Left renal pelvis (tissue), 4 donors: Measurements from ENCODE around the gene PCIF1. TPM values are rescaled to one million over a fixed set of nuclear protein-coding genes. Genes with fewer than 3 reads are reported as not detected.
"Not testable (repeated sequence)": the region's sequence is repeated elsewhere in the genome, so short reads cannot be mapped to it uniquely, and the experiment has no call there.

ENCODE experiments used
- DNase-seq, 4 donors: peaks; one replicate each; pipeline ENCODE4 v3.0.0-alpha.2; 2013; ENCODE audit warnings: low read depth in 4 of 4, low spot score in 3 of 4
- polyA plus RNA-seq, 4 donors: library from polyadenylated mRNA; unstranded; fragments of 120-200 nt; gene quantifications; one replicate each; pipeline ENCODE4 v1.2.1, GENCODE V29; 2013; ENCODE audit not compliant: insufficient read length in 4 of 4

PCIF1 gene
- polyA plus RNA-seq, 4 donors, result 41.1 to 49.7 (median 43.7) TPM

DNA sequence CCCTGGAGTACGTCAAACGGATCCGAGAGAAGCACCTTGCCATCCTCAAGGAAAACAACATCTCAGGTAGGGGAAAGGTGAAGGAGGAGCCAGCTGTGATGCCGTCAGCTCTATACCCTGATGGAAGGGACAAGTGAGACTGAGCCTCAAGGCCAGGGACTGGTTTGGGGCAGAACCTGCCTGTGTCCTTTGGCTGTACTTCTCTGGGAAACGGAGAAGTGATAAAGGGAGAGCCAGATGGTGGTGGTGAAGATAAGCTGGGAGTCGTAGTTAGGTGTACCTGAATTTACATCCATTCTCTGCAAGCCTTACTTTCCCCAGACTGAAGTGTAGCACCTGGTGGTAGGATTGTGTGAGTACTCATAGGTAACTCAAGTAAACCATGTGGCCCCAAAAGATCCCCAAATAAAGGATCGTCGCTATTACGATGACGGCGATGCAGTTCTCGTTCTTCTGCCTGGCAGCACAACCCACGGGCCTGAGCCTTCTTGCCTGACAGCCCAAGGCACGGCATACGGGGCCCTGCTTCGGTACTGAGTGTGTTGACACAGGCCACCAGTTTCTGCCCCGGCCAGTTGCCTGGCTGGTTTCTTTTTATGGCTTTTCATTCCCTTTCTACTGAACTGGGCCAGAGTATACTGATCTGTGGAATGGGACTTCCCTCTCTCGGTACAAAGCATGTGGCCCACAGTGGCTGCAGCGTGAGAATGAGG is 10.6 kb downstream of the PCIF1 start:
- no peak for DNase-seq

DNA sequence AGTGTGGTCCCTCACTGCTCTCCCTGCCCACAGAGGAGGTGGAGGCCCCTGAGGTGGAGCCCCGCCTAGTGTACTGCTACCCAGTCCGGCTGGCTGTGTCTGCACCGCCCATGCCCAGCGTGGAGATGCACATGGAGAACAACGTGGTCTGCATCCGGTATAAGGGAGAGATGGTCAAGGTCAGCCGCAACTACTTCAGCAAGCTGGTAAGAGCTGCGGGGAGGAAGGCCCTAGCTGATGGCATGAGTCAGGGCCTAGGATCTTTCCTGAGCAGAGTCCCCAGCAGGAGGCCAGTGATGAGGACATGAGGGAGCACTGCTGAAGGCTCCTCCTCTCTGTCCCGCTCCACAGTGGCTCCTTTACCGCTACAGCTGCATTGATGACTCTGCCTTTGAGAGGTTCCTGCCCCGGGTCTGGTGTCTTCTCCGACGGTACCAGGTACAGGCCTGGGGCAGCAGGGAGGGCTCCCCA is 11.2 kb downstream of the PCIF1 start:
- DNase-seq, result no peak

DNA sequence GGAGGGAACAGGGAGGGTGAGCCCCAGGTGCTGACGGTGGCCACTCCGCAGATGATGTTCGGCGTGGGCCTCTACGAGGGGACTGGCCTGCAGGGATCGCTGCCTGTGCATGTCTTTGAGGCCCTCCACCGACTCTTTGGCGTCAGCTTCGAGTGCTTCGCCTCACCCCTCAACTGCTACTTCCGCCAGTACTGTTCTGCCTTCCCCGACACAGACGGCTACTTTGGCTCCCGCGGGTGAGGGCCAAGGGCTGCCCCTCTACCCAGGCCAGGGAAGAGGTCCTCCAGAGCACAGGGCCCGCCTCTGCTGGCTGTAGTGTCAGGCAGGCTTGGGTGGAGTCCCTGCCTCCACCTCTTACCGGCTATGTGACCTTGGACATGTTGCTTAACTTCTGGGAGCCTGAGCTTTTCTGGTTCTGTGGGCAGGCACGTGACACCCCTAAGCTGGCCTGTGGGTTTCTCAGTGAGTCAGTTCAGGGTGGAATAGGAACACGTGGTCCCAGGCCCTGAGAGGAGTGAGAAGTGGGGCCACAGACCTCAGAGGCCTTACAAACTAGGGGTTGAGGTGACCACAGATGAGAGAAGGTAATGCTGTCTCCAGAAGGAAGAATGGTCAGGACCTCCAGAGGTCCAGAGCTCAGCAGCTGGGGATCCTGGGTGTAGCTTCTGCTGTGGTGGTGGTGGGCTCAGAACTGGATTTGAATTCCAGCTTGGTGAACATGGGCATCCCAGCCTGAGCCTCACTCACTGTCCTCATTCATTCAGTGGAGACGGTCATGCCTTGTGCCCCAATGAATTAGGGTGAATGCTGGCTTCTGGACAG is 11.9 kb downstream of the PCIF1 start:
- no peak for DNase-seq

DNA sequence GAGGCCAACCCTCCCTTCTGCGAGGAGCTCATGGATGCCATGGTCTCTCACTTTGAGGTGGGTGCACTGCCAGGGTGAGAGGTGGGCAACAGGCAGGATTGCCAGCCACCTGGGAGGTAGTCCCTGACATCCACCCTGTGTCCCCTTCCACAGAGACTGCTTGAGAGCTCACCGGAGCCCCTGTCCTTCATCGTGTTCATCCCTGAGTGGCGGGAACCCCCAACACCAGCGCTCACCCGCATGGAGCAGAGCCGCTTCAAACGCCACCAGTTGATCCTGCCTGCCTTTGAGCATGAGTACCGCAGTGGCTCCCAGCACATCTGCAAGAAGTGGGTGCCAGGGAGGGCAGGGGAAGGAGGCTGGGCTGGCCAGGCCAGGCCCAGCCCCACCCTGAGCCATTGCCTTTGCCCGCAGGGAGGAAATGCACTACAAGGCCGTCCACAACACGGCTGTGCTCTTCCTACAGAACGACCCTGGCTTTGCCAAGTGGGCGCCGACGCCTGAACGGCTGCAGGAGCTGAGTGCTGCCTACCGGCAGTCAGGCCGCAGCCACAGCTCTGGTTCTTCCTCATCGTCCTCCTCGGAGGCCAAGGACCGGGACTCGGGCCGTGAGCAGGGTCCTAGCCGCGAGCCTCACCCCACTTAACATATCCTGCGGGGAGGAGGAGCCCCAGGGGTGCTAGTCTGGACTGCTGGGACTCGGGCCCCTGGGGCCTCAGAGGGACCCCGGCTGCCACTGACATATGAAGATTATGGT is 12.8 kb downstream of the PCIF1 start:
- no peak for DNase-seq

DNA sequence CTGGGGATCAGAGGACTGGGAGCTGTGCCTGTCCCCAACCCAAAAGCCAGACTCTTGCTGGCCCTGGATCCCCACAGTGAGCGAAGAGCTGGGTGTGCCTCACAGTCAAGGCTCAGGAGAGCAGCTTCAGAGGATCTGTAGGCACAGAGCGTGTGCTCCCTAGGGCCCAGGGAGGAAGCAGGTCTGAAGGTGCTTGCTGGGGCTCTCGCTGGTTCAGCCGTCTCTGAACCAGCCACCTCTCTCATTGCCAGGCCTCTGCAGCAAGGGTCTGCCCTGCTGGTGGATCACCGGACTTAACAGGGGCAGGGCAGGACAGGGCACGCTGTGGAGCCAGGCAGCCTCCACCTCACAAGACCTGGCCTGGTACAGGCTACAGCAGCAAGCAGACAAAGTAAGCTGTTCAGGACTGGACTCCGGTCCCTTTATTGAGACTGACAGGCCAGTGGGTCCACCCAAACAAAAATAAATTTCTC is 13.8 kb downstream of the PCIF1 start:
- DNase-seq, result no peak

DNA sequence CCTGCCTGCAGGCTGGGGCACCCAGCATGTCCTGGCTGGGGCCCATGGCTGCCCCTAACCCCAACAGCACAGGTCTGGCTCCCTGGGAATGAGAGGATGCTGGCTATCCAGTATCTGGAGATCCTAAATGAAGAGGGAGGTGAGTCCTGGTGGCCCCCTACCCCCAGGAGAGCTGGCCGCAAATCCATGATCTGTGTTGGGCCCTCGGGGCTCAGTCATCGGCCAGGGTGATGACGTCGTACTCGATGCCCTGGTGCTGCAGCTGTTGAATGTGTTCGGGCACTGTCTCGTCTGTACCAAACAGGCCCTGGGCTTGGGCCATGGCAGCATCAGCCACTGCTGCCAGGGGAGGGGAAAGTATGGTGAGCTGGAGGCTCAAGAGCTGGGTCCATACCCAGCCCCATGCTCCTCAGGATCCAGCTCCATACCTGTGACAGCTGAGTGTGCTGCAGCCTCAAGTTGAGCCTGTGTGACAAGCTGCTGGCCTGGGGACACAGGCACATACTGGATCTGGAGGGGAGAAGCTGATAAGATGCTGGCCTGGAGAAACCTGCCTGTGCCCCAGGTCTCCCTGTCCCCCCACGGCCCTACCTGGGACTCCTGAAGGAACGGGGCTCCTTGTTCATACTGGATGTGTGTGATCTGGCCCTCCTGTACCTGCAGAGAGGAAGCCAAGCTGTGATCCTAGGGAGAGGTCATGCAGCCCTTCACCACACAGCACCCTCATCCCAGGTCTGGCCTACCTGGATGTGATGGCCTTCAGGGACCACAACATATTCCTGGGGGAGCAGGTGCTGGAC is 14.5 kb downstream of the PCIF1 start:
- no peak for DNase-seq

DNA sequence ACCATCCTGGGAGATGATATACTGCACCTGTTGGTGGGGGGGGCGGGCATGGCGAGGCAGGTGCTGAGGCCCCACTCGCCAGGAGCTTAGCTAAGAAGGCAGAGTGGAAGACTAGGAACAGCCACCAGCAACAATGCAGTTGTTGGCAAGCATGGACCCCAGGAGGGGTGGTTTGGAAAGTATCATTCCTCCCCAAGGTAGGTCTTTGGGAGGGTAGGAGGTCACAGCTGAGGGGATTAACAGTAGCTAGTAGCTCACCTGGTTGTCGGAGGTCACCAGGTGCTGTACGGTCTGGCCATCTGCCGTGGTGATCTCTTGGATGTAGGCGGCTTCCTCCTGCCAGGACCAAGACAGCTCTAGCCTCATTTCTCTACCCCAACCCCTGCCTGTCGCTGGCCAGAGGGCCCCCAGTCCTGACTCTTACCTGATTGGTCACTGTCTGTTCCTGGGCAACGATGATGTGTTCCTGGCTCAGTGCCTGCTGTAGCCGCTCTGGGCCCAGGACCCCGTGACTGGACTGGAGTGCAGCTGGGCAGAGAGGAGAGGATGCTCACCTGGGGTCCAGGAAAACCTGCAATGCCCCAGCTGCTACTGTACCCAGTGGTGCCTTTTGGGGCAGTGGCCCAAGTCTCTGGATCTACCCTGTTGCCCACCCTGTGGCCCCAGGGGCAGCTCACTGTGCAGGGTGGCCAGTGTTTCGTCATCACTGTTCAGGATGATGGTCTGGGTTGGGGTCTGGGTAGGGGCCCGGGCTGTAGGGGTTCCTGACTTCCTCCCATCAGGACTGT is 15.3 kb downstream of the PCIF1 start:
- no peak for DNase-seq

DNA sequence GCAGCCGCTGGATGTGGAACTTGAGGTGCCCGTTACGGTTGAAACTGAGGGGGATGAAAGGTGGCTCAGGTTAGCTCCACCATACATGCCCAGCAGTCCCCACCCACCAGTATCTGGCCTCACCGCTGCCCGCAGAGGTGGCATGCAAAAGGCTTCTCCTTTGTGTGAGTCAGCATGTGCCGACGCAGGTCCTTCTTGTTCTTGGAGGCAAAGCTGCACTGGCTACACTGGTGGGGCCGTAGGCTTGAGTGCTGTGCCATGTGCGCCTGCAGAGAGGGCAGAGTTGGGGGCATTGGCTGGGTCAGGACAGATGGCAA is 15.8 kb downstream of the PCIF1 start:
- no peak for DNase-seq

DNA sequence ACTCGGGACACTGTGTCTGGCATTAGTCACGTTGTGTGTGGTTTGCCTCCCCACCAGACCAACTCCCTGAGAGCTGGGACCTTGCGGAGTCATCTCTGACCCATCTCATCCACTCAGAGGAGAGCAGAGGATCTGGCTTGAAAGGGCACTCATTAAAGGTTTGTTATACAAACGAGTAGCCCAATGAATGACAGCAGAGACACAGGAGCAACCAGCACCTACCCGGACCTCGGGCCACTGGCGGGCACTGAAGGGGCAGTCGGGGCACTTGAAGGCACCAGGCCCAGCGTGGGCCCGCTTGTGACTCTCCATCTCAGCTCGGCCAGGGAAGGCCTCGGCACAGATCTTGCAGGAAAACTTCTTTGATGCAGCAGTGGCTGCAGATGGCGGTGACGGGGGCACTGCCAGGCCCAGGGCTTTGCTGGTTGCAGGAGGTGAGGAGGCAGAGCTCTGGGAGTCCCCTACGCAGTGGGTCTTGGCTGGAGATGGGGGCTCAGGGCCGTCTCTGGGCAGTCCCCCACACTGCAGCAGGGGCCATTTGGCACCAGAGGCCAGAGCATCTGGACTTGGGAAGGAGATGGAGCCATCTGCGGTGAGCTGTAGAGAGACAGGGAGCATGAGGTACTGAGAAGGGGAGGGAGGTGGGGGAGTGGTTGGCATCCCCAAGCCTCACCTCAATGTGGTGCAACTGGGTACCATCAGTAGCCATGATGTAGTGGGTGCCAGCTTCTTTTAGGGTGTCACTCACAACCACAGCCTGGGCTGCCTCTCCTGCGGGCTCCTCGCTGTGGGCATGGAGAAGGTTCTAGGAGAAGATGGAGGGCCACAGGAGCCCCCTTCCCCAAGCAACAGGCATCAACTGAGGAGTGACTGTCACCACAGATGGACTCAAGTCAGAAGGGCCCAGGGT is 17.7 kb downstream of the PCIF1 start:
- DNase-seq, result no peak

DNA sequence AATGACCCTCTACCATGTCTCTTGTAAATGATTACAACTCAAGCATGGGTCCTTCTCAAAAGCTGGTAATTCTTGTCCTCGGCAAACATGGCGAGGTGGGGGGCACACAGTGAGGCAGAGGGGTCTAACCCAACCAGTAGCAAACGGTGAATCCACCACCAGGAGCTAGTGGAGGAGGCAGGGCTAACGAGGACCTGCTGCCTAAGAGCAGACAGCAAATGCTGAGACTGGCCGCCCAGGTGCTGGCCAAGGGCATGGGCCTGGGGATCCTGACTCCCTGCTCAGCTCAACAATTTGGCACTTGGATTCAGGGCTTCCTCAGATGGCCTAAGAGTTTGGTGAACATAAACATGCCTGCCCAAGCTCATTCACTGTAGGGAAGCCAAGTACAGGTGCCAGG is 18.4 kb downstream of the PCIF1 start:
- no peak for DNase-seq

DNA sequence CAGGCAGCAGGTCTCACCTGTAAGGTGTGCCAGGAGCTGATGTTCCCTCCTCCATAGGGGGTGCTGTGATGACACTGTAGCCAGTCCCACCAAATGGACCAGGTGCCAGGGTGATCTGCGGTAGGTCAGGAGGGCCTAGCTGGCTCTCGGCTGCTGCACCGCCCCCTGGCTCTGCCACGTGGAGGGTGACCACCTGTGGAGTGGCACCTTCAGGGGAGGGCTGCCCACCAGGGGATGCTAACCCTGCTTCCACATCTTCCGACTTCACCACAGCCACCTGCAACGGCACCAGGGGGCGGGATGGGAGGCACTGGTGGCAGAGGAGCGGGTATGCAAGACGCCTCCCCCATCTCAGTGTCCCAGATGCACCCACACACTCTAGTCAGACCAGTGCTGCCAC is 19.2 kb downstream of the PCIF1 start:
- DNase-seq, result no peak

DNA sequence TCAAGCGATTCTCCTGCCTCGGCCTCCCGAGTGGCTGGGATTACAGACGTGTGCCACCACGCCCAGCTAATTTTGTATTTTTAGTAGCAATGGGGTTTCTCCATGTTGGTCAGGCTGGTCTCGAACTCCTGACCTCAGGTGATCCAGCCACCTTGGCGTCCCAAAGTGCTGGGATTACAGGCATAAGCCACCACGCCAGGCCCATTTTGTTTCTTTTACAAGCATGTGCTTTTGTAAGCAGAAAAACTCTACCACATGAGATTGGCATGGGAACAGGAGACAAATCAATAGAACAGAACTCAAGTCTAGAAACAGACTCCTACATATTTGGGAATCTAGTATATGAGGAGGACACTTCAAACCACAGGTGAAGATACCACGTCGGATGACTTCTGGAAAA is 21.8 kb downstream of the PCIF1 start:
- not testable (repeated sequence) for DNase-seq

DNA sequence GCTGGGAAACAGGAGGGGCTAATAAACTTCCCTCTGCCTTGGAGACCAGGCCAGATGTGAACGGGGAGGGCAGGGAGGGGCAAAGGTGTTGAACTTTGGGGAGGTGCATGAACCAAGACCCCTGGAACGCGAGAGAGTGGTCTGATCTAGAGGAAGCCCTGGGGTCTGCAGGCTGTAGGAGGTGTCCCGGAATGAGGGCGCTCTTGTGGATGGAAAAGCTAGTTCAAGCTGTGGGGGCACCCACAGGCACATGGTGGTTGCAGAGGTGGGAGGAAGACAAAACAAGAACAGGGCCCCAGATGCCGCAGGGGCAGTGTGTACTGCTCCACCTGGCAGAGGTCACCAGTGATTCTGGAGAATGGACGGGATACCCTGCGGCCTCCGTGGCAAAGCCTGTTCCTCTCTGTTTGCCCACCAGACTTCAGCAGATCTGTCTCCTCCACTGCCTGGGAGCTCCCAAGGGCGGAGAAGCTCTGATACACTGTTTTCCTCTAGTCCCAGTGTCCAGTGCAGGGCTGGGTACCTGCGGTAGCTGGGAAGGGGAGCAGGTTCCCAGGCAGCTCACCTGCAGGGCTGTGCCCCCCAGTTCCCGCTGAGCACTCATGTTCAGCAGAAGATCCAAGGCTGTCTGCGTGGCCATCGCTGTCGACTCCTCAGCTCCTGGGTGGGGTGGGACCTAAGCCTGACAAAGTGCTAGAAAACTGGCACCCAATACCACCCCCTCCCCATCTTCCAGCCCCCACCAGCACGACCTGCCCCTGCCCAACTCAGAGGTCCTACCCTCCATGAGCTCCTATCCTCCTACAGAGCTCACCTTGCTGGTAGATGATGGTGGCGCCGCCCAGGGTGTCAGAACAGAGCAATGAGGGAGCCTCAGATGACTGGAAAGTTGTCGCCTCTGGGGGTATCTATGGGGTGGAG is 22.8 kb downstream of the PCIF1 start:
- DNase-seq, result no peak

DNA sequence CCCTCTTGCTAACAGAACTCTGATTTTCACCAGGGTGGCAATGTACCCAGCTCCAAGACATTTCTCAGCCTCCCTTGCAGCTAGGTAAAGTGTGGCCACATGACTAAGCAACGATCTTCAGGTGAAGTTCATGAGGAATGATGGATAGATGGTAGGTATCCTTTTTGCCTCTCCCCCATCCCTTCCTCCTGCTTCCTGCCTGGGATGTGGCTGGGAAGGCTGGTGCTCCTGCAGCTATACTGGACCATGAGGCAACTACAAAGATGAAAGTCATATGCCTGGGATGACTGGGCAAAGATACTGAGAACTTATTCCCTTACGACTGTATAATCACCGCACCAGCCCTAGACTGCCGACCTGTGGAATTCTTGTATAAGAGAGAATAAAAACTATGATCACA is 24.1 kb downstream of the PCIF1 start:
- DNase-seq, result no peak

DNA sequence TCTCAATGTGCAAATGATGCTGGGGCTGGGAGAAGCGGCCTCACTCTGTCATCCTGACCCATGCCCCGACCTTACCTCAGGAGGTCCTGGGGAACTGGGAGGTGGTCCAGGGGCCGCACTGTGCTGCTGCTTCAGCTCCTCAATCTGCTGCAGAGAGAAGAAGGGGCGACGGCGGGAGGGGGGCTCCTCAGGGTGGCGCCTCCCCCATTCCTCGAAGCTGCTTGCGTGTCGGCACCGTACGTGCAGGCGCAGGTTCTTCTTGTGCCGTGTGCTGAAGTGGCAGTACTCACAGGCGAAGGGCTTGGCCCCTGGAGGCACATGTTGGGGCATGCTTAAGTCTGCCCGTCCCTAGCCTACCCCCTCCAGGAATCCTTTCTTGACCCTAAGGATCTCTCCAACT is 24.6 kb downstream of the PCIF1 start:
- no peak for DNase-seq

DNA sequence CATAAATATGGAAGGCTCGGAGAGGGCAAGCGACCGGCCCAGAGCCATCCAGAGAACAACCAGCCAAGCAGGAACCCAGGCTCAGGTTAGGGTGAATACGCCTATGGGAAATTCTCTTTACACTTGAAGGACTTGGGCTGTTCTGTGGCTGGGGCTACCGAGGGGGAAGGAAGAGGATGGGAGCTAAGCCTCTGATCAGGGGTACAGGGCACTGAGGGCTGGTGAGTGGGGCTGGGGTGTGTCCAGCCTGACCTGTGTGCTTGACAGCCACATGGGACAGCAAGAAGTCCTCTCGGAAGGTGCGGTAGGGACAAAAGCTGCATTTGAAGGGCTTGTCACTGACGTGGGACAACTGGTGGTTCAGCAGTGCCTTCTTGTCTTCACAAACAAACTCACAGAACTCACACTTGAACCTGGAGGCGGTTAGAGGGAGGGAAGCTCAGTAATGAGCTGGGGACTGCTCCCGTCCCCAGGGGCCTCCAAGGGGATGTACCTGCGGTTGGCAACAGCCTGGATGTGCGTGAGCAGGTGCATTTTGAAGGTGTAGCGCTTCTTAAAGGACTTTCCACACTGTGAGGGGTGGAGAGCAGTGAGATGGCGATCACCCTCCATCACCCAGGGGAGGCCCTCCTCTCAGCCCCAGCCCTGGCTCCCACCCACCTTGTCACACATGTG is 25.6 kb downstream of the PCIF1 start:
- no peak for DNase-seq
